Hematopoietic multipotent progenitor cell treated with erythropoietin and hydrocortisone succinate and interleukin-3 and kit ligand, for 6 days (in vitro differentiated cells): ENCODE measurements around the gene ADK.
"Not testable (repeated sequence)": the region's sequence is repeated elsewhere in the genome, so short reads cannot be mapped to it uniquely, and the experiment has no call there.

Experiments
- DNase-seq: peaks from one replicate; pipeline ENCODE4 v3.0.0-alpha.2; 2015

ADK gene

DNA sequence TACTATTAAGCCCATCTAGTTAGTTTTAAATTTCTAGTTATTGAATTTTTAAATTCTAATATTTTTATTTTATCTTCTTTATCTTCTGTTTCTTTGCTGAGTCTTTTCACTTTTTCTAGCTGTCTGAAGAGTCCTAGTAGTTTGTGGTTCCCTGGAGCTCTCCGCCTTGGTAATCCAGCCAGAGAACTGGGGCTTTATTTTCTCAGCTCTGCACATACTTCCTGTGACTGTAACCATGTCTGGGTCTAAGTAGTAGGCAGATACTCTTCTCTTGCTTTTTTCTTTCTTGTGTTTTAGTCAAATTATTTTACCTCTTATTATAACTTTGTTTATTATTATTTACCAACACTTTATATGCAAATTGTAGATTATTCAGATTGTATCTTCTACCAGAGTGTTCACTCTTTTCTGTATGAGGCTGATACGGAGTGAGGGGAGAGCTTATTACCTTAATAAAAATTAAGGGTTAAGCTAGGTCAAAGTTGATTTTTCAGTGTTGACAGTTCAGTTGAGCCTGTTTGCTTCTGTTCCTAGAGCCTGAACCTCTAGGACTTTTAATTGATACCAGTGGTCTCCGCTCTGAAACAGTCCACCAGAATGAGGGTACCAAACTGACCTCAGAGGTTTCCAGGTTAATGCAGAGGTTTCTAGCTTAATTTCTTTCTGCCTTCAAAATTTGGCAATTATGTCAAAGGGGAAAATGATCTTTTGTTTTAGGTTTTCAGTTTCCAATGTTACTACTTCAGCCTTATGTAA lies 155.4 kb downstream of the ADK start:
- no peak for DNase-seq

DNA sequence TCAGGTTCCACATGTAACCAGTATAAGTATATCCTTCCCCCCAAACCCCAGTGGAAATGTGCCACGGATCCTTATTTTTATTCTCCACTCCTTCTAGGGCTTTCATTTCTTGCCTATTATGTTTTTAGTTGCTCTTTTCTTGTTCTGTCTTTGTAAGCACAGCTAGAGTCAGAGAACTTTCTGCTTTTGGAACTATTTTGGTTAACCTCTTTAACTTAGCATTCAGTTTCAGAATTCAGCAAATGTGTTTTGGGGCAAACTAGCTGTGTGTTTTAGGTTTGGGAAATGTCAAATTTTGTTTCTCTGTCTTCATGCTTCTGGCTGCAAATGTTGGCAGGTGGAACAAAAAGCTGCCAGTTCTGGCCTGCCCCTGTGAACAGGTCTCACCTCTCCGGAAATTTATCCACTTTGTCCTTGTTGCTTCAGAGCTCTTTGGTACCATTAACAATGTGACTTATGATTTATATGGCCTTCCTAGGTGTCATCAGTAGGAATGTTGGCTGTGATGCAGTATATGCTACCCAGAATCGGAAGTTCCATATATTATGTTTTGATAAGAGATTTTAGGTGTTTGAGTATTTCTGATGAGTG lies 156.1 kb downstream of the ADK start:
- DNase-seq: no peak

DNA sequence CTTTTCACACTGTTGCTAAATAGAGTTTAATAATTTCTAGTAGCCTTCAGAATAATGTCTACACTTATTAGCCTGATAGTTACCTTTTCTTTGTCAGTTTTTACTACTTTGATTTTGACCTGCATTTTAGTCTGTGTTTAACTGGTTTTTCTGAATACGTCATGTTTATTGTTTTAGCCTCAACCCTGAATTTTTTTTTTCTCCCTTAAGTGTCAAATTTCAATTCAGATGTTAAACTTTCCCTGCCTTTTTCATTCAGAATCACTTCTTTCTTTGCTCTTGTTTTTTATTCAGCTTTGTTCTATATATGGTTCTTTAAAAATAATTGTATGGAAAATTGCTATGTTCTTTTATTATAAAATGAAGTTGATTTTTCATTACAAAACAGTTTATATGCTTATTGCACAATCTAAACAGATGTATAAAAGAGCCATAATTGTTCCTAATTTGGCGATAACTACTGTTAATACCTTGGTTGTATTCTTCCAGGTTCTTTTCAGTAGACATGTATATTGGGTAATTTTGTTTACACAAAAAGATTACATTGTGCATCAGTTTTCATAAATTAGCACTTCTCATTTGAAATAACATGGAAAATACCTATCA lies 159.7 kb downstream of the ADK start:
- no peak for DNase-seq

DNA sequence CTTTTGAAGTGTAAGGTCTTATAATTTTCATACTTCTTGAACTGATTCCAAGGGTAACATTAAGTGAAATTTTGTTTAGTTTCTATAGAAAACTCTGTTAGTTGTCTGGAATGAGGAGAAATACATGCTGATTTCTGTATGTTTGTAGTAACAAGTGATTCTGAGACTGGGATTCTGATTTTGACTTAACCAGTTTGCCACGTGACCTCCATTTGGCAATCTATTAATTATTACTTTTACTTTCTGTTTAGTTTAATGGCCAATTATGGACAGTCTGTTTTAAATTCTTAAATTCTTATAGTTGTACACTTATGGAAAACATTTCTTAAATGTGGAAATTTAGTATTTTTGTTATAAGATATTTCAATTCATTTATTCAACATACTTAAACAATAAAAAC lies 163.1 kb downstream of the ADK start:
- no peak for DNase-seq

DNA sequence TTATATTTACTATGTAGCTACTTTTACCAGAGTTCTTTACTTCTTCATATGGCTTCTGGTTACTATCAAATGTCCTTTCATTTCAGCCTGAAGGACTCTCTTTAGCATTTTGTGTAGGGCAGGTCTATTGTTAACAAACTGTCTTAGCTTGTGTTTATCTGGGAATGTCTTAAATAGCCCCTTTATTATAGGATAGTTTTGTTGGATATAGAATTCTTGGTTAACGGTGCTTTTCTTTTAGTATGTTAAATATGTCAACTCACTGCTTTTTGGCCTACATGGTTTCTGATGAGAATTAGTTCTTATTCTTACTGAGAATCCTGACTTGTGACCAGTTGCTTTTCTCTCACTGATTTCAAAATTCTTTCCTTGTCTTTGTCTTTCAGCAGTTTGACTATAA lies 169.0 kb downstream of the ADK start:
- no peak for DNase-seq

DNA sequence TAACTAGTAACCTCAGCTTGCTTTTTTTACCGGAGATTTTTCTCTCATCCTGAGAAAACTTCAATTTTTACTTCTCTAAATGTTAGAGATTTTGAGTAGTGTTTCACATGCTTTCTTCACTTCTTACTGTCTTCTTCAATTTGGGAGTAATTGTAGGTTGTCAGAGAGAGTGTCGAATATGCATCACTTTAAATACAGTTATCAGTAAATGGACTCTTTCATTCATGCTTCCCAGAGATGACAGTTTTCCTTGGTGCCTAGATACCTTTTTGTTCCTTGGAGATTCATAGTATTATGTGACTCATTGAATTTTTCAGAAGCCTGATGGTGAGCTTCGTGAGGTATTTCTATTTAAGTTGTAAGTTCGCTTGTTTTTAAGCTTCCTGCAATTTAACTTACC lies 169.7 kb downstream of the ADK start:
- no peak for DNase-seq

DNA sequence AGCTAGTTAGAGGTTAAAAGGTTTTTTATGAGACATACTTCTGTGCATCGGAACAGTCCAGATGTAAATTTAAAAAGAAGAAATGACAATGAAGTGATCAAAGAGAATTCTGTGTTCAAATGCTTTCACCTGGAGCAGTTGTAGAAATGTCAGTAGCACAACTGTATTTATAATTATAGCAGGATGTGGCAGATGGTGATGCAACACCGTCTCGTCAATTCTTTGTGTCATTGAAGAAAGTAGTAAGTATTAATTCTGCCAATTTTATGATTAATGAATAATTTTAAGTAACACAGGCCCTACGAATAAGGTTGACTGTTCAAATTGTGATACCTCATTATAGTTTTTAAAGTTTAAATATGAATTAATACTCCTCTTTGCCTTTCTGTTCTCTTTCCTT lies 171.1 kb downstream of the ADK start:
- no peak for DNase-seq

DNA sequence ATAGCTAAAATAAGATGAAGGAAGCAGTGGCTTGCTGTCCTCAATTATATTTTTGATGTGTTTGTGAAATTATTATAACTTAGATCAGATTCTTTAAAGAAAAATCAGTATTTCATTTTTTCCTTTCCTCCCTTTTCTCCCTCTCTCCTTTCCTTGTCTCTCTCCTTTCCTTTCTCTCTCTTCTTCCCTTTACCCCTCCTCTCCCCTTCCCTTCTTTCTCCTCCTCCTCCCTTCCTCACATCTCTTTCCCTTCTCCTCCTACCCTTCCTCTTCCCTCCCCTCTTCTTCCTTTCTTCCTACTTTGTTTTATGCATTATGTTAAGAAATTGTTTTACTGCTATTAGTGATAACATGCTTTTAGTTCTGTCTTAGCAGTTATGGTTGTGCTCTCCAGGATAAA lies 171.5 kb downstream of the ADK start:
- no peak for DNase-seq

DNA sequence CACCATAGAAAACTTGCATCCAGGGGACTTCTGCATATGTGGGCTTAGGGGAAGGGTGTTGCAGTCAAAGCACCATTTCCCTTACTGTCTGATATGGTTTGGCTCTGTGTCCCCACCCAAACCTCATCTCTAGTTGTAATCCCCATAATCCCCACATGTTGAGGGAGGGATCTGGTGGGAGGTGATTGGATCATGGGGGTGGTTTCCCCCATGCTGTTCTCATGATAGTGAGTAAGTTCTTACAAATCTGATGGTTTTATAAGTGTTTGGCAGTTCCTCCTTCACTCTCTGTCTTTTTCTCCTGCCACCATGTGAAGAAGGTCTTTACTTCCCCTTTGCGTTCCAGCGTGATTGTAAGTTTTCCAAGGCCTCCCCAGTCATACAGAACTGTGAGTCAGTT lies 177.4 kb downstream of the ADK start:
- peak; percentile 20 for DNase-seq

DNA sequence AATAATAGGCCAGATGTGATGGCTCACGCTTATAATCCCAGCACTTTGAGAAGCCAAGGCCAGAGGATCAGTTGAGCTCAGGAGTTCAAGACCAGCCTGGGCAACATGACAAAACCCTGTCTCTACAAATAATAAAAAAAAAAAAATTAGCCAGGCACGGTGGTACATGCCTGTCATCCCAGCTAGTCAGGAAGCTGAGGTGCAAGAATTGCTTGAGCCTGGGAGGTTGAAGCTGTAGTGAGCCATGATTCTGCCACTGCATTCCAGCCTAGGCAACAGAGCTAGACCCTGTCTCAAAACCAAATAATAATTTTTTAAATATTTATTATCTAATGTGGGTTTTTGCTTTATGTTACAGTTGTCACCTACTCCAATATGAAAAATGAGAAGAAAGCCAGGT lies 178.9 kb downstream of the ADK start:
- no peak for DNase-seq

DNA sequence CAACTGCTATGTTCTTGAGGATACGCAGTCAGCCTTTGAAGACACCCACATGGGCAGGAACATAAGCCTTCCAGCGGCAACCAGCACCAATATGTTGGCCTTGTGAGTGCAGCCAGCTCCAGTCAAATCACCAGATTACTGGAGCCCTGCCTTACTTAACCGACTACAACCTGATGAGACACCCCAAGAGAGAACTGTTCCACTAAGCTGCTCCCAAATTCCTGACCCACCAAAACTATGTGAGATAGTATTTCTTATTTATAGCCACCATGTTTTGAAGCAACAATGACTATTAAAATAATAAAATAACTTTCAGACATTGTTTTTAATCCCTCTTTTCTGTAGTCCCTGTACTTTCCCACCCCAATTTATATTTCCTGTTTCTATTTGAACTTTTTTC lies 179.6 kb downstream of the ADK start:
- no peak for DNase-seq

DNA sequence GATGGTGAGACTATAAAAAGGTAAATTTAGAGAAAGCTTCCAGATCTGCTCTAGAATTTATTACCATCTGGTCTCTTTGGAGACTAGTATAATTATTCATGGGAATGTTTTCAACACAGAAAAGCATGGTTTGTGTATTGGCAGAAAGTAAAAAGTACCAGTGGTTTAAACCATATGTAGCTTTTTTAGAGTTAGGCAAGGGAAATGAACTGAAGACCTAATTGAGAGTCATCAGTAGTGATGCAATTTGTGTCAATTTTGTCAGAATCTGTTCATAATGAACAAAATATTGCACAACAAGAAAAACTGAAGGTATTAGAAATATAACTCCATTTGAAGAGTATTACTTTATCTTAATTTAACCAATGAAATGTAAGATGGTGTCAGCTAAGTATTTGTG lies 181.4 kb downstream of the ADK start:
- DNase-seq: no peak

DNA sequence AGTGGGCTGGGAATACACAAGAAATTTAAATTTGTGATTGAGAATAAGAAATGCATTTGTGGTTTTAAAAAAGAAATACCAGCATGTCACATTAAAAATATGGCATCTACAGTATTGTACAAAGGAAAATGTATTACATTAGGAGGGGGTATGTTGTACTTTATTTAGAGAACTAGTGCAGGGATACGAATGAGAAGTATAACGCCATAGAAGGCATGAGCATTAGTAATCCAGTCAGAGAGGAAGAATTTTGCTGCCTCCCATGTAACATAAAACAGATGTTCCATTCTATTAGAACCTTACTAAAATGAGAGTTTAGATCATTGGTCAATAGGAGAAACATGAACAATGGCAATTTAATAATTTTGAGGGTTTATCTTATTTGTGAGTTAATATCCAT lies 182.2 kb downstream of the ADK start:
- DNase-seq: no peak

DNA sequence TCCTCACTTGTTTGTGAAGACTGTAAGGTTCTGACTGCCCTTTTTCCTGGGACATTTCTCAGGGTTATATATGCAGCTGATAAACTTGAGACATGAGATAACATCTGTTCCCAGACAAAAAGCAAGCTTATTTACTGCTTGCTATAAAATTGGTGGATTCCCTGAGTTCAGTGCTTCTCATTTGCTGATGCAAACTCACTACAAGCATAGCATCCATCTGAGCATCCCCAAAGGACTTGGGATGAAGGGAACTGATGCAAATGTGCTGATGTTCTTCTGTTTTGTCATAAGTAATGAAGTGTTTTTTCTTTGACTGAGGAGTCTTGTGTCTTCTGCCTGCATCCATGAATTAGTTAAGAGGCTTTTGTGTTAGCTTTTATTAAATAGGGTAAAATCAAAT lies 183.2 kb downstream of the ADK start:
- DNase-seq: no peak

DNA sequence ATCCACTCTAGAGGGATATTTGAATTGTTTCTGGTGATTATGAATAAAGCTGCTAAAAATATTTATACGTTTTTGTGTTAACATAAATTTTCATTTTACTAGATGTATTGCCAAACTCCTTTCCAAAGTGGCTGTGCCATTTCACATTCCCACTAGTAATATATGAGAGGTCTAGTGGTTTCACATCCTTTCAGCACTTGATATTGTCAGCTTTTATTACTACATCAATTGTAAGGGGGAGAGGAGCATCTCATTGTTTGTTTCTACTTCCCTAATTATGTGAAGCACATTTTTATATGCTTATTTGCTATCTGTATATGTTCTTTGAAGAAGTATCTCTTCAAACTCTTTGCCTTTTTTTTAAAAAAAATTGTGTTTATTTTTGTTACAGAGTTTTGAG lies 184.5 kb downstream of the ADK start:
- DNase-seq: no peak

DNA sequence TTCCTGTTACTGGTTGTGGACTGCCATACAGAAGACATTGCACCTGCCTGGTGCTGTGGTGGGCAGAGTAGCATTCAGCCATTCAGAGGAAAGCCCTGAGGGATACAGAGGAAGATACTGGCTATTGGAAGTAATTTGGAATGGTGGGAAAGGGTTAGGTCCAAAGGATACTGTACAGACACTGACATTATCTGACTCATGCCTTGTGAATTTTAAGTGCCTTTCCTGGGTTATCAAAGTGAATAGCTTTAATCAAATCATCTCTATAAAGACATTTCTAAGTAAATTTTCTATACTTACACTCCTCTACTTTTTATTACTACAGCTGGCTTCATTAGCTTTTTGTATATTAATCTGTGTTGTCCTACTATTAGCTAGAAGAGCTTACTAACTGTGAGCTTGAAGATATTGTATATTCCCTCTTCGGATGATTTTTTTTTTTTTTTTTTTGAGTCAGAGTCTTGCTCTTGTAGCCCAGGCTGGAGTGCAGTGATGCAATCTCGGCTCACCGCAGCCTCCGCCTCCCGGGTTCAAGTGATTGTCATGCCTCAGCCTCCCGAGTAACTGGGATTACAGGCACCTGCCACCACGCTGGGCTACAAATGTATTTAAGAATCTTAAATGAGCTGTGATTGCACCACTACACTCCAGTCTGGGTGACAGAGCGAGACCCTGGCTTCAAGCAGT lies 186.5 kb downstream of the ADK start:
- no peak for DNase-seq

DNA sequence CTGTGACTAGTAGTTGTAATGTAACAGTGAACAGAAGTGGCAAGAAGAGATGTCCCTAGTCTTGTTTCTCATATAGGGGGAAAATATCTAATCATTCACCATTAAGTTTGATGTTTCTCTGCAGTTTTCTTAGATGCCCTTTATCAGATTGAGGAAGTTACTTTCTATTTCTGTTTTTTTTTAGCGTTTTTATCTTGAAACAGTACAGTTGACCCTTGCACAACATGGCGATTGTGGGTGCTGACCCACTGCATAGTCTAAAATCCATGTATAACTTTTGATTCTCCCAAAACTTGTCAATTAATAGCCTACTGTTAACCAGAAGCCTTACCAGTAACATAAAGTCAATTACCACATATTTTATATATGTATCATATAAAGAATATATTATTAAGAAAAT lies 192.0 kb downstream of the ADK start:
- peak; percentile 50 for DNase-seq

DNA sequence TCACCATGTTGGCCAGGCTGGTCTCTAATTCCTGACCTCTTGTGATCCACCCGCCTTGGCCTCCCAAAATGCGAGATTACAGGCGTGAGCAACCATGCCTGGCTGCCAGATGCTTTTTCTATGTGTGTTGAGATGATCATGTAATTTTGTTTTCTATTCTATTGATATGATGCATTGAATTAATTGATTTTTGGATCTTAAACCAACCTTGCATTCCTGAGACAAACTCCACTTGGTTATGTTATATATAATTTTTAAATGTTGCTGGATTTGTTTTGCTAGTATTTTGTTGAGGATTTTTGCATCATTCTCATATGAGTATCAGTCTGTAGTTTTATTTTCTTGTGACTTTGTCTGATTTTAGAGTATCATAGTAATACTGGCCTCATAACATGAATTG lies 192.8 kb downstream of the ADK start:
- no peak for DNase-seq

DNA sequence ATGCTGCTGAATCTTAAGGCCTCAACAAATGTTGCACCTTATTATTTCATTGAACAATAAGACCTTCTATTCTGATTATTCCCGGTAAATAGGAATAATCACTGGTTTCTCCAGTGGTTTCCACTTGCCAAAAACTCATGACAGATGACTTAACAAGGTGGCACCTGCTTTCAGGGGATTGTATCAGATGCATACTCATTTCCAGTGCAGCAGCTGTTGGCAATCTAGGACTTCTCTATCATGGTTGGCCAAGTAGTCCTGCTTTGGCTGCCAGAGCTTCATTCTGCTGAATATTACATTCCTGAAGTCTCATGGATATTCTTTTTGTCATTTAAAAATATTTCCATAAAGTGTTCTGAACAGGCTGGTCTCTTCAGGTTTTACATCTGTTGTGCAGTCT lies 193.3 kb downstream of the ADK start:
- no peak for DNase-seq

DNA sequence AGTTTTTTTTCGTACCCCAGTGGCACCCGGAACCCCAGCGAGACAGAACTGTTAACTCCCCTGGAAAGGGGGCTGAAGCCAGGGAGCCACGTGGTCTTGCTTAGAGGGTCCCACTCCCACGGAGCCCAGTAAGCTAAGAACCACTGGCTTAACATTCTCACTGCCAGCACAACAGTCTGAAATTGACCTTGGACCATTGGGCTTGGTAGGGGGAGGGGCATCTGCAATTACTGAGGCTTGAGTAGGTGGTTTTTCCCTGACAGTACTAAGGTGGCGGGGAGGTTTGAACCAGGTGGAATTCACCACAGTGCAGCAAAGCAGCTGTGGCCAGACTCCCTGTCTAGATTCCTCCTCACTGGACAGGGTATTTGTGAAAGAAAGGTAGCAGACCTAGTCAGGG lies 196.5 kb downstream of the ADK start:
- DNase-seq: no peak

DNA sequence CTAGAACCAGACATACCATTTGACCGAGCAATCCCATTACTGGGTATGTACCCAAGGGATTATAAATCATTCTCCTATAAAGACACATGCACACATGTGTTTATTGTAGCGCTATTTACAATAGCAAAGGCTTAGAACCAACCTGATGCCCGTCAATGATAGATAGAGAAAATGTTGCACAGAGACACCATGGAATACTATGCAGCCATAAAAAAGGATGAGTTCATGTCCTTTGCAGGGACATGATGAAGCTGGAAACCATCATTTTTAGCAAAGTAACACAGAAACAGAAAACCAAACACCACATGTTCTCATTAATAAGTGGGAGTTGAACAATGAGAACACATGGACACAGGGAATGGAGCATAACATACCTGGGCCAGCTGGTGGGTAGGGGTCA lies 202.0 kb downstream of the ADK start:
- not testable (repeated sequence) for DNase-seq

DNA sequence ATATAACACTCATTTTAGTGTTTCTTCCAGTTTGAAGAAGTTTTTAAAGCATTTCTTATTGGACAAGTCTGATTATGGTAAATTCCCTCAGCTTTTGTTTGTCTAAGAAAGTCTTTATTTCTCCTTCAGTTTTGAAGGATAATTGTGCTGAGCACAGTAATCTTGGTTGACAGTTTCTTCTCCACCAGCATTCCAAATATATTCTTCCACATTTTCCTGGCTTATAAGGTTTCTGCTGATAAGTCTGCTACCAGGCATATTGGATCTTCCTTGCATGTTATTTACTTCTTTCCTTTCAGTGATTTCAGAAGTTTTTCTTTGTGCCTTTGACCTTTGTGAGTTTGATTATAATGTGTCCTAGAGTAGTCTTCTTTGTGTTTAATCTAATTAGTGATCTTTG lies 210.7 kb downstream of the ADK start:
- no peak for DNase-seq

DNA sequence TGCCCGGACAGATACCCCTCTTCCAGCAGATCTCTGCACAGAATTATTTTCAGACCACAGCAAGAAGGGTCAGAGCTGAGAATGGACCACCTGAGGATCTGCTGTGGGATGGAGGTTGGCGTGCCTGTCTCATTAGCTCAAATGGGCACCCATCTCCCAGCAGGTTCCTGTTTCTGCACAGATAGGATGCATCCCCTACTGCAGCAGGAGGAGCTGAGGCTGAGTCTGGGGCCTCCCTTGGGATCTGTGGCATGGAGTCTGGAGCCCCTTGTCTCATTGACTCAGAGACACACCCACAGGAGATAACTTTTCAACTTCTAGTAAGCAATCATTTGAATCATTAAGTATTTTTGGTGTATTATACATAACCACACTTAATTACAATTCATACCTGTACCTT lies 212.7 kb downstream of the ADK start:
- DNase-seq: no peak

DNA sequence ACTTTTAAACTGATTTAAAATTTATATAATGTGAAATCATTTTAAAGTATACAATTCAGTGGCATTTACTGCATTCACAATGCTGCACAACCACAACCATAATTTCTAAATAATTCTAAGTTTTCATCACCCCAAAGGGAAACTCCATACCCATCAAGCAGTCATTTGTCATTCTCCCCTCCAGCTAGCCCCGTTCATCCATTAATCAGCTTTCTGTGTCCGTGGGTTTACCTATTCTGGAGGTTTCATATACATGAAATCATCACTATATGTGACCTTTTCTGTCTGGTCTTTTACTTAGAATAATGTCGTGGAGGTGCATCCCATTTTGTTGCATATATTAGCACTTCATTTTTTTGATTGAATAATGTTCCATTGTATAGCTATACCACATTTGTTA lies 214.1 kb downstream of the ADK start:
- DNase-seq: no peak
